NCI-H1417 treated with DMSO at 0.1 percent for 48 hours (cell line): ENCODE data around the gene RIMKLB.
"Not testable (repeated sequence)": the region's sequence is repeated elsewhere in the genome, so short reads cannot be mapped to it uniquely, and the experiment has no call there.

Experiments used
- DNase-seq: peaks from one replicate; lab custom pipeline; 2025; lab: John Stamatoyannopoulos, UW

Gene RIMKLB

GRCh38 chr12:8779281-8779680, 81.5 kb downstream of the RIMKLB start:
- DNase-seq: no peak

- DNase-seq: no peak
Observed at GRCh38 chr12:8779862-8780261, 82.1 kb downstream of the RIMKLB start.

GRCh38 chr12:8780389-8780788, 82.6 kb downstream of the RIMKLB start:
- DNase-seq: no peak

- no peak for DNase-seq
Observed at GRCh38 chr12:8781381-8782127, 83.8 kb downstream of the RIMKLB start.

- no peak for DNase-seq
Observed at GRCh38 chr12:8784290-8784888, 86.6 kb downstream of the RIMKLB start.

- DNase-seq: no peak
Observed at GRCh38 chr12:8785499-8785898, 87.7 kb downstream of the RIMKLB start.

- not testable (repeated sequence) for DNase-seq
Observed at GRCh38 chr12:8787206-8787605, 89.4 kb downstream of the RIMKLB start.

GRCh38 chr12:8788706-8789105, 90.9 kb downstream of the RIMKLB start:
- not testable (repeated sequence) for DNase-seq

- DNase-seq: not testable (repeated sequence)
Observed at GRCh38 chr12:8789341-8790013, 91.7 kb downstream of the RIMKLB start.

GRCh38 chr12:8793226-8793625, 95.4 kb downstream of the RIMKLB start:
- DNase-seq: not testable (repeated sequence)

GRCh38 chr12:8794611-8795010, 96.8 kb downstream of the RIMKLB start:
- not testable (repeated sequence) for DNase-seq

- no peak for DNase-seq
Observed at GRCh38 chr12:8796831-8797626, 99.2 kb downstream of the RIMKLB start.

- DNase-seq: not testable (repeated sequence)
Observed at GRCh38 chr12:8801213-8801612, 103.4 kb downstream of the RIMKLB start.

- DNase-seq: not testable (repeated sequence)
Observed at GRCh38 chr12:8804833-8805232, 107.0 kb downstream of the RIMKLB start.

- not testable (repeated sequence) for DNase-seq
Observed at GRCh38 chr12:8805487-8805886, 107.7 kb downstream of the RIMKLB start.

- DNase-seq: not testable (repeated sequence)
Observed at GRCh38 chr12:8807084-8807483, 109.3 kb downstream of the RIMKLB start.

- not testable (repeated sequence) for DNase-seq
Observed at GRCh38 chr12:8810112-8810511, 112.3 kb downstream of the RIMKLB start.

- DNase-seq: no peak
Observed at GRCh38 chr12:8813572-8814357, 116.0 kb downstream of the RIMKLB start.

- DNase-seq: no peak
Observed at GRCh38 chr12:8816448-8817050, 118.8 kb downstream of the RIMKLB start.

- no peak for DNase-seq
Observed at GRCh38 chr12:8817856-8818255, 120.1 kb downstream of the RIMKLB start.

GRCh38 chr12:8818526-8818925, 120.7 kb downstream of the RIMKLB start:
- DNase-seq: no peak
